Thoracic aorta (tissue), 2 donors: ENCODE results near the gene NUMBL. TPM values are rescaled to one million over a fixed set of nuclear protein-coding genes. Genes with fewer than 3 reads are reported as not detected.

Source experiments
- ATAC-seq: fragments of 150-250 bp; one replicate; pipeline ENCODE4 v1.8.0; 2017; ENCODE audit warnings: low read depth; ENCODE audit not compliant: insufficient number of reproducible peaks, low FRiP score
- DNase-seq: peaks from one replicate; pipeline ENCODE4 v3.0.0-alpha.2; 2020; ENCODE audit warnings: low spot score
- H3K27ac ChIP-seq, 2 donors: fragments of 200-600 bp; sonication (generic); 1 replicate in 1 of 2; 2 replicates in 1 of 2; pipeline ENCODE4 v1.5.1; 2016; ENCODE audit warnings: mild to moderate bottlenecking in 2 of 2, moderate library complexity in 2 of 2
- H3K27me3 ChIP-seq: fragments of 200-600 bp; sonication (generic); replicated peaks from 2 replicates; pipeline ENCODE4 v1.6.0; 2016; ENCODE audit warnings: mild to moderate bottlenecking; ENCODE audit not compliant: insufficient read depth
- H3K36me3 ChIP-seq: fragments of 200-600 bp; sonication (generic); one replicate; pipeline ENCODE4 v1.5.1; 2016
- H3K4me1 ChIP-seq, 2 donors: fragments of 200-600 bp; sonication (generic); 1 replicate in 1 of 2; 2 replicates in 1 of 2; pipeline versions ENCODE4 v1.5.1 to v1.6.0; 2016; ENCODE audit warnings: low read depth in 2 of 2, mild to moderate bottlenecking in 1 of 2; ENCODE audit not compliant: control insufficient read depth in 1 of 2
- H3K4me3 ChIP-seq: fragments of 200-600 bp; sonication (generic); 2 replicates; pipeline ENCODE4 v1.5.1; 2016; ENCODE audit warnings: mild to moderate bottlenecking
- H3K9me3 ChIP-seq: fragments of 200-600 bp; sonication (generic); 2 replicates; pipeline ENCODE4 v1.5.1; 2016
- CTCF ChIP-seq: fragments of 200-600 bp; sonication (generic); IDR thresholded peaks from one replicate; pipeline ENCODE4 v1.5.1; 2019; ENCODE audit warnings: antibody characterized with exemption
- total RNA-seq, 2 donors: library from RNA; depleted of rRNA; stranded (reverse); fragments of >200 nt; gene quantifications; one replicate each; pipeline versions ENCODE4 v1.1.0 to v1.2.3, GENCODE V29; 2016

Gene NUMBL
- total RNA-seq, 2 donors from 2014 or later: 101 to 133 TPM

GRCh38 chr19:40672038-40672437 lies 18.4 kb downstream of the NUMBL start:
- H3K27ac ChIP-seq: no peak overlapping the region
- H3K4me3 ChIP-seq: no peak overlapping the region
- H3K27me3 ChIP-seq: no peaks in the 10 kb centered on the region
- H3K36me3 ChIP-seq: peaks cover 88% of the 10 kb centered on the region
- TF ChIP-seq CTCF: no peak
- H3K9me3 ChIP-seq: no peaks in the 10 kb centered on the region
- no peaks in the 10 kb centered on the region for H3K4me1 ChIP-seq
- no peak for DNase-seq
- ATAC-seq: no peak

GRCh38 chr19:40671404-40671803 lies 19.0 kb downstream of the NUMBL start:
- ATAC-seq (no peak), DNase-seq (no peak)
- TF ChIP-seq CTCF: no peak
- Histone ChIP-seq H3K27me3 (no peaks in the 10 kb centered on the region), H3K27ac (no peak overlapping the region), H3K4me1 (no peaks in the 10 kb centered on the region), H3K36me3 (peaks cover 85% of the 10 kb centered on the region), H3K9me3 (no peaks in the 10 kb centered on the region), H3K4me3 (no peak overlapping the region)

GRCh38 chr19:40668991-40669614 lies 21.3 kb downstream of the NUMBL start:
- ATAC-seq (no peak), DNase-seq (no peak)
- H3K27me3 ChIP-seq: no peaks in the 10 kb centered on the region
- peaks cover 0 to 3% of the 10 kb centered on the region in 2 donors for H3K4me1 ChIP-seq
- no peak overlapping the region for H3K27ac ChIP-seq
- H3K4me3 ChIP-seq: no peak overlapping the region
- no peaks in the 10 kb centered on the region for H3K9me3 ChIP-seq
- no peak for TF ChIP-seq CTCF
- H3K36me3 ChIP-seq: peaks cover 70% of the 10 kb centered on the region

DNA sequence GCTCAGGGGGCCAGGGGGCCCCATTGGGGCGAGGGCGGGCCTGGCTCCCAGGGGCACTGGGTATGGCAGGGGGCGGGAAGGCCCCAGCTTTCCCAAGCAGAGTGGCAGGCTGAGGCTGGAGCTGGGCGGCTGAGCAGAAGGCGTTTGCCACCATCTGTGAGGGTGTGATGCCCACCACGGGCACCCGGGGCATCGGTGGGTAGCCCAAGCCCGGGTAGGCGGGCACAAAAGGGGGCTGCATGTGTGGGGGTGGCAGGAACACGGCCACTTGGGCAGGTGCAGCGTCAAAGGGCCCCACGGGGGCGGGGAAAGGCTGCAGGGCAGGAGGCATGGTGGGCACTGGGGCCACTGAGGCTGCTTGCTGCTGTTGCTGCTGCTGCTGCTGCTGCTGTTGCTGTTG lies 22.8 kb downstream of the NUMBL start:
- ATAC-seq: no peak
- Histone ChIP-seq H3K27me3 (no peaks in the 10 kb centered on the region), H3K4me3 (no peak overlapping the region), H3K9me3 (no peaks in the 10 kb centered on the region), H3K4me1 (peaks cover 0 to 12% of the 10 kb centered on the region in 2 donors), H3K27ac (no peak overlapping the region), H3K36me3 (peaks cover 55% of the 10 kb centered on the region)
- no peak for DNase-seq
- no peak for TF ChIP-seq CTCF

DNA sequence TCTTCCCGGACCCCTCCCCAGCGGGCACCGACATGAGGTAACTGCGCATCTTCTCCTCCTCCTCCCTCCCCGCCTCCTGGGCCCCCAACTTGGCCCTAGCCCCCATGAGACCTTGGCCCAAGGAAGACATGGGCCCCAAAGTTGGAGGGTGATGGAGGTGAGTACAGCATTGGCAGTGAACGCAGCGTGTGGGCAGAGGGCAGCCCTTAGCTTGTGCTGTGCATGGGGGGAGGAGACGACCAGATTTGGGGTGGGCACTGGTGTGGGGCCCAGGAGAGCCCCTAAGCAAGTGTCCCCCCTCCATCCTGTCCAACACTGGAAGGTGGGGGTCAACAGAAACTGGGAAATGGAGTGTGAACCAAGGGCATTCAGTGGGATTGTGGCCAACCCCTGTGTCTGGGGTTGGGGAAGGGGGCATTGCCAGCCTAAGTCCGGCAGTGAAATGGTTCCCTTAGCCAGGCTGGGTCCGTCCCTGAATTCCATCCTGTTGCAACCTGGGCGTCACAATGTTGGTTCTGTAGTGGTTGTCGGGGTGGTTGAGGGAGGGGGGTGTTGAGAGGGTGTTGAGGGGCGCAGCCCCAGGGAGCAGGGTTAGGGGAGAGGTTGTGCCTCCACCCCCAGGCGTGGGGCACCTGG lies 23.5 kb downstream of the NUMBL start:
- ATAC-seq (no peak), DNase-seq (no peak)
- peaks cover 48% of the 10 kb centered on the region for H3K36me3 ChIP-seq
- TF ChIP-seq CTCF: no peak
- no peaks in the 10 kb centered on the region for H3K27me3 ChIP-seq
- H3K9me3 ChIP-seq: no peaks in the 10 kb centered on the region
- peaks cover 0 to 16% of the 10 kb centered on the region in 2 donors for H3K4me1 ChIP-seq
- H3K4me3 ChIP-seq: no peak overlapping the region
- H3K27ac ChIP-seq: peak overlapping the region; percentile 30 to 55
